Suprapubic skin (tissue), 4 donors: ENCODE results near the gene RPL7L1.

Source experiments
- EP300 ChIP-seq: sonication (generic); formaldehyde crosslinking; IDR thresholded peaks from one replicate; pipeline ENCODE4 v1.6.1; 2017; ENCODE audit warnings: antibody characterized with exemption
- POLR2A ChIP-seq, 2 donors: fragments of 450-650 bp; IDR thresholded peaks; one replicate each; pipeline ENCODE4 v1.6.1; 2017; ENCODE audit warnings: antibody characterized with exemption in 2 of 2, mild to moderate bottlenecking in 2 of 2, moderate library complexity in 2 of 2
- POLR2AphosphoS5 ChIP-seq, 3 donors: sonication (generic); formaldehyde crosslinking; IDR thresholded peaks; one replicate each; pipeline ENCODE4 v1.6.1; 2017; ENCODE audit warnings: antibody characterized with exemption in 3 of 3
- TF ChIP-seq, protein P1 (sequence below), 2 donors: fragments of 200-600 bp in 1 of 2; fragments of 450-650 bp in 1 of 2; sonication (generic) in 1 of 2; IDR thresholded peaks; one replicate each; pipeline ENCODE4 v1.5.1; 2016 to 2019; ENCODE audit warnings: antibody characterized with exemption in 2 of 2, mild to moderate bottlenecking in 1 of 2, moderate library complexity in 1 of 2

DNA sequence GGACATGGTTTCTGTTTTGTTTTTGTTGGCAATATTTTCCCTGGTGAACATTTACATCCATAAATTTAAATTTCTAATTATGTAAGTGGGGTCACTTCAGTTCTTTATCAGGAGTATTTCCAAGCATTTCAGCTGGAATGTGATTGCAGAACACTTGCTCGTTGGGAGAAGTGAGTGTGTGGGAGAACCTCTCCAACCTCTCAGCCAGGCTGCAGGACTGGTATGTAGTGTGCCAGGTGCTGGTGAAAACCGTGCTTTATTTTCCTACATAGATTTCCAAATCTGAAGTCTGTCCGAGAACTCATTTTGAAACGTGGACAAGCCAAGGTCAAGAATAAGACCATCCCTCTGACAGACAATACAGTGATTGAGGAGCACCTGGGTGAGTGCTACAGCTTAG, 6.3 kb downstream of the RPL7L1 start:
- TF ChIP-seq POLR2A (IDR thresholded peaks at IDR 0.05) (no peak), POLR2AphosphoS5 (IDR thresholded peaks at IDR 0.05) (no peak), EP300 (no peak)
- TF ChIP-seq, protein P1, sequence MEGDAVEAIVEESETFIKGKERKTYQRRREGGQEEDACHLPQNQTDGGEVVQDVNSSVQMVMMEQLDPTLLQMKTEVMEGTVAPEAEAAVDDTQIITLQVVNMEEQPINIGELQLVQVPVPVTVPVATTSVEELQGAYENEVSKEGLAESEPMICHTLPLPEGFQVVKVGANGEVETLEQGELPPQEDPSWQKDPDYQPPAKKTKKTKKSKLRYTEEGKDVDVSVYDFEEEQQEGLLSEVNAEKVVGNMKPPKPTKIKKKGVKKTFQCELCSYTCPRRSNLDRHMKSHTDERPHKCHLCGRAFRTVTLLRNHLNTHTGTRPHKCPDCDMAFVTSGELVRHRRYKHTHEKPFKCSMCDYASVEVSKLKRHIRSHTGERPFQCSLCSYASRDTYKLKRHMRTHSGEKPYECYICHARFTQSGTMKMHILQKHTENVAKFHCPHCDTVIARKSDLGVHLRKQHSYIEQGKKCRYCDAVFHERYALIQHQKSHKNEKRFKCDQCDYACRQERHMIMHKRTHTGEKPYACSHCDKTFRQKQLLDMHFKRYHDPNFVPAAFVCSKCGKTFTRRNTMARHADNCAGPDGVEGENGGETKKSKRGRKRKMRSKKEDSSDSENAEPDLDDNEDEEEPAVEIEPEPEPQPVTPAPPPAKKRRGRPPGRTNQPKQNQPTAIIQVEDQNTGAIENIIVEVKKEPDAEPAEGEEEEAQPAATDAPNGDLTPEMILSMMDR (IDR thresholded peaks at IDR 0.05) = no peak
